GM19035 (cell line): ENCODE results near the gene POLR2C.

Experiments
- ATAC-seq: cut with Tn5 transposase; IDR thresholded peaks from one replicate; pipeline ENCODE4 v1.9.1; 2021; ENCODE audit not compliant: unreplicated experiment

POLR2C gene

DNA sequence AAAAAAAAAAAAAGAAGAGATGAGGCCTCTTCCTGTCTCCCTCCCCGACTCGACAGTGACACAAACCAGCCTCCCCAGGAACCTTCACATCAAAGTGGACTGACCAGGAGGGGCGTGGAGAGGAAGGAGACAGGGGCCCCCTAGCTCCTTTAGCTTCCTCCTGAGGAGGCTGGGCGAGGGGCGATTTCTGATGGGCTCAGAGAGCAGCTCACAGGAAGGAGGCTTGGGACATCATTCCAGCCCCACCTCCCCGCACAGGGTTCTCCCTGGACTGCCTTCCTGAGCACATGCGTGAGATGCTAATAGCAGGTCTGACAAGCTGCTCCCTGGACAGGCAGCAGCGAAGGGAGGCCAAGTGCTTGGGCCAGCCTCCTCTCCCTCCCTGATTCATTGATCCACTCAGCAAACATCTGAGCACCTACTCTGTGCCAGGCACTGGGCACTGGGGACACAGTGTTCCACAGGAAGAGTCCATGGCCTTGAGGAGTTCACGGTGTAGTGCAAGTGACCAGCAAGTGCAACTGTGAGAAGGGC, 38.2 kb downstream of the POLR2C start:
- no peak for ATAC-seq

DNA sequence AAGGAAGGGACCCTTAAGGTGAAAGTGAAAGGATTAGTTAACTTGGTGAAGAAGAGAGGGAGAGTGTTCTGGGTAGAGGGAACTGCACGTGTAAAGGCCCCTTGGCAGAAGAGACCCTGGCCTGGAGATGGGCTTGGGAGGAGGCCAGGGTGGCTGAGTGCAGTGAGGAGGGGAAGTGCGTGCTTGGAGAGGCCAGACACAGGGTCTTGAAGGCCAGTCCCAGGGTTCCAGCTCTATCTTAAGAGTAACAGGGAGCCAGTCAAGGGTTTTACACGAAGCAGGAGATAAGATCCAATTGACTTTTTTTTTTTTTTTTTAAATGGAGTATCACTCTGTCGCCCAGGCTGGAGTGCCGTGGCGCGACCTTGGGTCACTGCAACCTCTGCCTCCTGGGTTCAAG, 39.0 kb downstream of the POLR2C start:
- ATAC-seq: no peak

DNA sequence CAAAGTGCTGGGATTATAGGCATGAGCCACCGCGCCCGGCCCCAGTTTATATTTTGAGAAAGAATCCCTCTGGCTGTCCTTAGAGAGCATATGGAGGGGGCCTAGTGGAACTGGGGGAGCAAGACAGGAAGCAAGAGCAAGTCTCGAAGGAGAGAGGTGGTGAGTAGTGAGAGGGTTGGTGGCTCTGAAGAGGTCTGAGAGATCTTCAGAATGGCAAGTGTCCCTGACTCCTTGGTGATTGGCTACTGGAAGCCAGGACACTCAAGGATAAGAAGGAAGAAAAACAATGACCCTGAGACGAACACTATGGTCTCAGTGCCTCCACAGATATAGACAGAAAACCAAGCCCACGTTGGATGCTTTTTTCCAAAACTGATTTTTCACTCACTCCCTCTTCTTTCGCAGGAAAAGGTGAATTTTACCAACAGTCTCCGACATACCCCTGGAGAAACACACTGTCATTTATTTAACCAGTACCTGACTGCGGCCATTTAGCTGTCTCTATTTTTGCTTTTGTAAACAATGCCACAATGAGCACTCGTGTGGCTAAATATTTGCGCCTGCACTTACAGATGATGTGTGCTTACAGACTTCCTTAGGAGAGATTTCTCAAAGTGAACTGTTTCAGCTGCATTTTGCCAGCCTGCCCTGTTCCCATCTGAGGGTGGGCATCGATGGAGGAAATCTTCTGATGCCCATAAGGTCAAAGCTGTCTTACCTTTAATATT, 39.7 kb downstream of the POLR2C start:
- ATAC-seq: no peak

DNA sequence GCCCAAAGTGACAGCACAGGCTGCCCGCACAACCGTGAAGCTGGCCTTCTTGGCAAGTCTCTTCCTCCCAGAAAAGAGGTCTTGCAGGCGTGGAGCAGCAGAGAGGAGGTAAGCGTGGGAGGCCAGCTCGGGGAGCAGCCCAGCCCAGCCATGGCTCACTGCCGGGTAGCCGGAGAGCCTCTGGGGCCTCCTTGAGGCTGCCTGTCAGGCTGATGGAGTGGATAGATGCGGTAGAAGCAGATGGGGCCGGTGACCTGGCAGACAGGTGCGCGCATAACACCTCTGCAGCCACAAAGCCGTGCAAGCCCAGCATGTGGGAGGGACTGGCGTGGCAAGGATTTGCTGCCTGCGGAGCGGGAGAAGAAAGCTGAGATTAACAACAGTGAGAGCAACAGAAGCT, 40.9 kb downstream of the POLR2C start:
- ATAC-seq: no peak

DNA sequence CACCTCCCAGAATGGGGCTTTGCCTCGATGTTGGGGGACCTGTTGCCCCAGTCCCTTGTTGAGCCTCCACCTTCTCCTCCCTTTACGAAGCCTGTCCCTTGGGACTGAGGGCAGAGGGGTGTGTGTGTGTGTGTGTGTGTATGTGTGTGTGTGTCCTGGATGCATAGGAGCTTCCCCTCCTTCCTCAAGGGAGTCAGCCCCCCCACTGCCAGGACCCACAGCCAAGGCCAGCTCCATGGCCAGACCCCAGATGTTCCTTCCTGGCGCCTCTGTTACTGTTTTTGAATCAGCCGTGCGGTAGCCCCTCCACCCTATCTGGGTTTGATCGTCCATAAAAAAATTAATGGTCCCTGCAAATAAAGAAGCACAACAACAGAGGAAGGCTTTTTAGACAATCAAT, 41.5 kb downstream of the POLR2C start:
- no peak for ATAC-seq

DNA sequence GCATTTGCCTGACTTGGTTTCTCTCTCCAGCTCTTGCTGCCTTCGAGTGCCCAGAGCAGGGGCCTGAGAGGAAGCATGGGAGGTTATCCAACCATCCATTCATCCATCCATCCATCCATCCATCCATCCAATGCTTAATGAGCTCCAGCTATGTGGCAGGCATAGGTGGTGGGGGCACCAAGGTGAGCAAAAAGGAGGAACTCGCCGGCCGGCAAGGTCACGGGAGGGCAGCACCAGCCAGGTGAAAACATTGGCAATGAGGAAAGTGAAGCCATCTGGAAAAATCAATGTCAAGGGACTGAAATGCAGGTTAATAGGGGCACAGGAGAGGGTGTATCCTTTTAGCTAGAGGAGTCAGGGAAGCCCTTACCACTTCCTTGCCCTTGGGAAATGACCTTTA, 42.0 kb downstream of the POLR2C start:
- no peak for ATAC-seq

DNA sequence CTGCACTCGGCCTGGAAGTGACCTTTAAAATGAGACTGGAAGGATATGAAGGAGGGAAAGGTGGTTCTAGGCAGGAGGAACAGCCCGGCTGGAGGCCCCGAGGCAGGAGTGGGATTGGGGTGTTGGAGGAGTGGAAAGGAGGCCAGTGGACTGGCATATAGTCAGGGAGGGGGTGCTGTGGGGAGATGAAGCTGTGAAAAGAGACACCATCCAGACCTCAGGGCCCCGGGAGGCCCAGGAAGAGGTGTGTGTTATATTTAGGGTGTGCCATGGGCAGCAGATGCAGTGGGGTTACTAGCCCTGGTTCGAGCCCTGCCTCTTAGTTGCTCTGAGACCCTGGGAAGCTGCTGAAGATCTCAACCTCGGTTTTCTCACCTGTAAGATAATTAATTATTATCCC, 42.7 kb downstream of the POLR2C start:
- no peak for ATAC-seq

DNA sequence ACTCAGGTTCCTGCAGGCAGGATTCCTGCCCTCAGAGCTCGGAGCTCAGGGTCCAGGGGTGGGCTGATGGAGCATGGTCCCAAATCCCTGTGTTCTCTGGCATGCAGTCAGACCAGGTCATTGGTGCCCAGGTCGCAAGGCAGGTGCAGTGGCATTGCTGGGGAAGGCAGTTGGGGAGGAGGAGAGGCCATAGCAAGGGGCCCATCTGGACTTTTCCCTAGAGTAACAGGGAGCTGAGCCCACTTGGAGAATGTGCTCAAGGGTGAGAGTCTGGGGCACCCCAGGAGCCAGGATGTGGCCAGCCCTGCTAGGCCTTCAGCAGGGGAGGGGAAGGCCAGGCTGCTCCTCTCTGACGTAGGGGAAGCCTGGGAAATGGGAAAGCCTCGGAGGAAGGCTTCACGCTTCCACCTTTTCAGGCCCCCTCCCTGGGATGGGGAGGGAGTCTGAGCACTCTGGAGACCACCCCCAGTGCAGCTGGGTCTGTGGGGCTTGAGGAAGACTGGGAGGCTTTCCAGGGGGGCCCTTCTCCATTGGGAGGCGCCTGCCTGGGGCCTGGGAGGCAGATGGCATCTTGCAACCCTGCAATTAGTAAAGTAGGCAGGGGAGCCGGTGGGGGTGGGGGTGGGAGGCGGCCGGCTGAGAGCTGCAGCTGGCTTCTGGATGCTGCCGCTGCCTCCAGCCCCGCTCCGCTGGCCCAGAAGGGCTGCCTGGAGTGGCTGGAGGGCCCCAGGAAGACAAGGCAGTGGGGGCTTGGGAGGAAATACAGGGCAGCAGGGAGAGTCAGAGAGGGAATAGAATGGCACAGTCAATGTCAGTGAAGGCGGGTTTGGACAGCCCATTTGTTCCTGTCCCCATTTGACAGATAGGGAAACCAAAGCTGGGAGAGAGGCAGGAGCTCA, 44.9 kb downstream of the POLR2C start:
- ATAC-seq: no peak

DNA sequence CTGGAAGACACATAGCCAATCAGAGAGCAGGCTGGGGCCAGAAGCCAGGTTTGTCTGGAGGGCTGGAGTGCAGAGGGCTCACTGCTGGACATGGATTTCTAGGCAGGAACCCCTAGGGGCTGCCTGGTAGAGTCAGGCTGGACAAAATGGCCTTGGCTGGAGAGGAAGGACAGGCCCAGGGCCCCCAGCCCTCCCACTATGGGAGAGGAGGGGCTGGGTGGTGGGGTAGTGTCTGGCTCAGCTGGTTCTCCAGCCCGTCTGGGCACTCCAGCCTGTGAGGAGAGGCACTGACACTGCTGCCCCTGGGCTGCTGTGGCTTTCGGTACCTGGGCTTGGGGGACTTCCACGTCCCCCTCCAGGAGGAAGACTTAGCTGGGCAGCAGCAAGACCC, 45.6 kb downstream of the POLR2C start:
- no peak for ATAC-seq

DNA sequence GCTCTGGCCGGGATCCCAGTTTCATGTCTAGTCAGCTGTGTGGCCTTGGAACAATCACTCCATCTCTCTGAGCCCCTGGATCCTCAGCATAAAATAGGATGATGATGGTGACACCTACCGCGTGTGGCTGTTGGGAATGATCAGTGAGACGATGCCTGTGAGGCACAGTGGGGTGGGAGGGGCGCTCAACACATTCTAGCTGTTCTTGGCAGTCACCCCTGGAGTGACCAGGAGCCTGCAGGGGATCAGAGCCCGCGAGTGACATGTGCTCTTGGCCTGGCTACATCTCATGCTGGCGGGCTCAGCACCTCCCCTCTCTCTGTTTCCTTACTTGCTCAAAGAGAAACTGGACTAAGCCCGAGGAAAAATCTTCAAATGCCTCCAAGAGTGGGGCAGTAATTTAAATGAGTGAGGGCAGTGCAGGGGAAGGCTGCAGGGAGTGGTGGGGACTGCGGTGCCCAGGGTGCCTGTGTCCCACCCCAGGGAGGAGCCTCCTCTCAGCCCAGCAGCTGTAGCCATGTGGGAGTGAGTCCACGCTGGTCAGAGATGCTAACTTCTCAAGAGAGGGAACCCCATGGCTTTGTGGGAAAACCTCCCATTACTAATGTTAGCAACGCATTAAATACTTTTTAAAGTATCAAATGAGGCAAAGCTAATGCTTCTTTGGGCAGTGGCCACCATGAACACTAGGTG, 46.9 kb downstream of the POLR2C start:
- ATAC-seq: no peak

DNA sequence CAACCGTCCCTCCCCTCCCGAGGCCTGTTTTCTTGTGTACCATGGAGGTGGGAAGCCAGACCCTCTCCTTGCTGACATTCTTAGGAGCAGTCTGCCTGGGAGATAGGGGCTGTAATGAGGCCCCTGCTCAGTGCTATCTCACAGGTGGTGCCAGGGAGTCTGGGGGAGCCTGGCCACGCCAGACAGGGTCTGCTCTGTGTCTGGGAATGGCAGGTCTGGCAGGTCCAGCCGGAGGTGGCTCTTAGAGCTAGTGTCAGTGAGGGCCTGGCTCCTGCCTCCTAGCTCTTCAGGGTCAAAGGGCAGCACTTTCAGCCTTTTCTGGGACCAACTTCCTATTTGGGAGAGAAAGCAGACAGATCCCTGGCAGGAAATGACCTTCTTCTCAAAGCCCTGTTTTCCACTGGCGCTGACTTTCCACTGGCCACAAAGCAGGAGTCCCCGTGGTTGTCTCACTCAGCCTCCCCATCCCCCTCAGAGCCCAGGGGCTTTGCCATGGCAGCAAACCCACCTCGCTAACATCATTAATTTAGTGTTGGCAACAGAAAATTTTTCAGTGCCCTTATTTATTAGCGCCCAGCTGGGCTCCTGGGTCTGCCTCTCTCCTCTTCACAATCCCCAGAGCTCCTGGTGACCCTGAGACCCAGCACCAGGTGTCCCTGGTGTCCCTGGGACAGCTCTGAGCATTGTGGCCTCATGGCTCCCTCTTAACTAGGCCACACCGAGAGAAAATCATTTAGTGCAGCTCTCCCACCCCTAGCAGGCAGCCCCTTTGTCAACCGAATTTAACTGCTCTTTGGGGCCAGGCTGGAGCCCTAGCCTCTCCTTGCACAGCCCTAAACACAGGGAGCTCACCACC, 47.8 kb downstream of the POLR2C start:
- ATAC-seq: no peak

DNA sequence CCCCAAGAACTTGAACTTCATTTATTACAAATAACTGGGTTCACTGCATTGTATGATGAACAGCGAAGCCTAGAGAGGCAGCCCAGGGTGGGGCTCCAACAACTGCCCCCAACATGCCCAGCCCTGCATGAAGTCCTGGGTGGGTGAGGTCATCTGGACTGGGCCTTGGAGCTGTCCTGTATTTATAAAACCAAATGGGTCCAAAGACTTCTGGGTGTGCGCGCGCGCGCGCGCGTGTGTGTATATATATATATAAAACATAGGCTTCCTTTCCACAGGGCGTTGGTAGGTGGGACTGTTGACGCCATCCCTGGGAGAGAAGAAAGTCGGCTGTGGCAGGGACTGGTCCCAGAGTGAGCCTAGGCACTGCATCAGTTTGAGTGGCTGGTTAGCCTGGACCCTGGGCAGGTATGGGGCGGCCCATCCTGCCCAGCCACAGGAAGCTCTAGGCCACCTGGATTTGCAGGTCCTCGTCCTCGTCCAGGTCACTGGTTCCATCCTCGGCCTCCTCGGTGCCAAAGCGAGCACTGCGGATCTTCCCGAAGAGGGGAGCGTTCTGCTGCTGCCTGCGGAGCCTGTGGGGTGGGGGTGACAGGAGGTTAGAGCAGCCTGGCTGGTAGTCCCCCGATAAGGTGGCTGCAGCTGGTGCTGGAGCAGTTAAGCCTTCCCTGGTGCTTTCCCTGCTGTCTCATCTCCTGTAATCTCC, 50.0 kb downstream of the POLR2C start:
- ATAC-seq: no peak

DNA sequence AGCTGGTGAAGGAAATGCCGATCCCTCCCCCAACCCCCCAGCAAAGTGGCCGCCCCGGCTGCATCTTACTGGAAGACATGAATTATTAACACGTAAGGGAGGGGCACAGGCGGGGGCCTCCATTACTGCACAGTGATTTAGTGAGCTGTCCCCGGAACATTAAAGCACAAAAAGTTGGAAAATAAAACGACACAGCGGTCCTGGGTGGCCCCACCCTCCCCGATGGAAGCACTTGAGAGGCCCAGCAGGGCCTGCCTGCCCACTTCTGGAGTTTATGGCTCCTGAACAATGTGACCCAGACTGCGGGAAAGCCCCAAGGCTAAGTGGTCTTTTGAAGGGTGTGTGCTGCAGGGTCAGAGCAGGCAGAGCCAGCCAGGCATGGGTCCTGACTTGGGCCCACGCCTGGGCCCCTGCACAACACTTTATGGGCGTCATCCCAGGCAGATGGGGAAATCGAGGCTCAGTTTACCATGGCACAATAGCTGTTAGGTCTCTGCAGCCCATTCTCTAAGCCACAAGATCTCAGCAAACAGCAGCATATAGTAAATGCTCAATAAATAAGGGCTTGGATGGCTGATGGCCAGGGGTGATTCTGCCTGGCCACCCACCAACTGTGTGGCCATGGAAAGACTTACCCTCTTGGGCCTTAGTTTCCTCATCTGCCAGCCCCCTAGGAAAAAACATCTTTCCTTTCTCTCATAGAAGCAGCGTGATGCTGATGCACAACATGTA, 51.1 kb downstream of the POLR2C start:
- ATAC-seq: no peak

DNA sequence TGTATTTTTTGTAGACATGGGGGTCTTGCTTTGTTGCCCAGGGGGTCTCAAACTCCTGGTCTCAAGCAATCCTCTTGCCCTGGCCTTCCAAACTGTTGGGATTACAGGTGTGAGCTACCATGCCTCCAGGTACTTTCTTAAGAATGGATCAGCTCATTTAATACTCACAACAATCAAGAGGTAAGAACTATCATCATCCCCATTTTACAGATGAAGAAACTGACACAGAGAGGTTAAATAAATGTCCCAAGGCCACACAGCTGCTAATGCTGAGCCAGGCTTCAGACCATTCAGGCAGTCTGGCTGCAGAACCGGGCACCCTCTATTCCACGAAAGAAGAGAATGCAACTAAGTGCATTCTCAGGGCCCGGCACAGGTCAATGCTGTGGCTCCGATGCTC, 51.9 kb downstream of the POLR2C start:
- no peak for ATAC-seq

DNA sequence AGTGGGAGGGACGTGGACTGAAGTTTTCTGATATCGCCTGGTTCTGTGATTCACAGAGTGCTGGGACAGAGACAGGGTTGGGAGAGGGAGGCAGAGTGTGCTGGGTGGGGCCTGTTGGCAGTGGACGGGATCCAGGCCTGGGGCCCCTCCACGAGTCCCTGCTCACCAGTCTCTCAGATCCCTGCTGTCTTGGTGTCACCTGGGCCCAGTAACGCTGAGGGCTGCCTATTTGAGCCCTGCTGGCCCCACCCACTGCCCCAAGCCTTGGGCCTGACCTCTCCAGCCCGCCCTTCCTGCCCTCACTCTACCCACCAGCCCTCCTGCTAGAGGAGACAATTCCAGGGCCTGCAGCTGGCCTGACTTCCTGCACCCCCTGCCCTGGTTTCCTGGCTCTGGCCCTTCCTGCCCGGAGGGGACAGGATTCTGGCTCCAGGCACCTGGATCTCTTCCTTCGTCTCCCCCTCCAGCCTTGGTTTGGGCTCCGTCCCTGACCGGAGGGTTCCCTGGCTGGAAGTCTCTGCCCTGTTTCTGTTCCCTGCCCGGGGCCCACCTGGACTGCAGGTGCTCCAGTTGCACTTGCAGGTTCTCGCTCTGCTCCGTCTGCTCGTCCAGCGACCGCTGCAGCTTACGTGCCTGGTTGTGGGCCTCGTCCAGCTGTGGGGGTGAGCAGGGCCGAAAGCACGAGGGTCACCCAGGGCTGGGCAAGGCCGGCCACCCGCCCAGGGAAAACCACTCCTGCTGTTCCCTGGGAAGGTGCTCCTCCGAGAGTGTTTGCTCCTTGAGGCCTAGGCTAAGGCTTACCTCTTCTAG, 52.5 kb downstream of the POLR2C start:
- no peak for ATAC-seq

DNA sequence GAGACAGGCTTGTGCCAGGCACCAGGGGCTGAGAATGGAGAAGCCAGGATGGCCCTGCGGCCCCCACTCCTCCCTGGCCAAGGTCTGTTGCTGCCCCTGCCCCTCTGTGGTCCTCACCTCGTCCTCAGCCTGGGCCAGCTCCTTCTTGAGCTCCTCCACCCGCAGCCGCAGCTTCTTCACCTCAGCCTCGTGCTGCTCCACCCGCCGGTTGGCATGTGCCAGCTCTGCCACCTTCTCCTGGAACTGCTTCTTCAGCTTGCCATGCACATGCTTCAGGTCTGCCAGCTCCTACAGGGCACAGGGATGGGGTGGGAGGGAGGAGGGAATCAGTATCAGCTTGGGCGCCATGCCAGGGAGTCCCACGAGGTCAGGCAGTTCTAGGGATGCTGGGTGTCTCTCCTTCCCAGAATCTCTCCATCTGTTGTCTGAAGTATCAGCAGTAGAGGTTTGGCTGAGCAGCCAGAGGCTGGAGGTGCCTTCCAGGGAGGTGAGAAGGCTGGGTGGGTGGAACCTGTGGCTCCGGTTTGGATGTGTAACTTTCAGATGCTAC, 53.8 kb downstream of the POLR2C start:
- no peak for ATAC-seq

DNA sequence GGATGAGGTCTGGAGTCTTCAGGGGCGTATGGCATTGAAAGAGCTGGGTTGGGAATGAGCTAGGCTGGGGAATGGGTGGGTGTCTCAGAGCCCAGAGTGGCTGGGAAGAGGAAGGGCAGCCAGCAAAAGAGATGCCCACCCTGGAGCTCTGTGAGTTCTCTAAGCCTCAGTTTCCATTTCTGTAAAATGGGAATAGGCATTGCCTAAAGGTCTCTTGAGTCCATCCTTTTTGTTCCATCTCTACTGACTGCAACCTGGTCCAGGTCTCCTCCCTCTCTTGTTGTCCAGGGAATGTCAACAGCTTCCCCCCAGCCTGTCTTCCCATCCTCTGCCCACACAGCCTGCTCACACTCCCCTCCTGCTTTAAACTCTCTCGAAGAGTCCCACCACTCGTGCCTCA, 54.3 kb downstream of the POLR2C start:
- ATAC-seq: no peak
